Esophagus muscularis mucosa (tissue), 4 donors: ENCODE results near the gene S100P.

ENCODE experiments used
- EP300 ChIP-seq: sonication (generic); formaldehyde crosslinking; IDR thresholded peaks from one replicate; pipeline ENCODE4 v1.6.1; 2017; ENCODE audit warnings: antibody characterized with exemption
- POLR2A ChIP-seq: fragments of 450-650 bp; IDR thresholded peaks from one replicate; pipeline ENCODE4 v1.6.1; 2017; ENCODE audit warnings: antibody characterized with exemption, moderate library complexity, mild to moderate bottlenecking, low read depth
- TF ChIP-seq, protein P1 (sequence below), 3 experiments: fragments of 200-600 bp in 2 of 3; fragments of 450-650 bp in 1 of 3; sonication (generic) in 2 of 3; IDR thresholded peaks; one replicate each; pipeline ENCODE4 v1.5.1; 2017 to 2019; ENCODE audit warnings: antibody characterized with exemption in 3 of 3, mild to moderate bottlenecking in 2 of 3, moderate library complexity in 1 of 3

DNA sequence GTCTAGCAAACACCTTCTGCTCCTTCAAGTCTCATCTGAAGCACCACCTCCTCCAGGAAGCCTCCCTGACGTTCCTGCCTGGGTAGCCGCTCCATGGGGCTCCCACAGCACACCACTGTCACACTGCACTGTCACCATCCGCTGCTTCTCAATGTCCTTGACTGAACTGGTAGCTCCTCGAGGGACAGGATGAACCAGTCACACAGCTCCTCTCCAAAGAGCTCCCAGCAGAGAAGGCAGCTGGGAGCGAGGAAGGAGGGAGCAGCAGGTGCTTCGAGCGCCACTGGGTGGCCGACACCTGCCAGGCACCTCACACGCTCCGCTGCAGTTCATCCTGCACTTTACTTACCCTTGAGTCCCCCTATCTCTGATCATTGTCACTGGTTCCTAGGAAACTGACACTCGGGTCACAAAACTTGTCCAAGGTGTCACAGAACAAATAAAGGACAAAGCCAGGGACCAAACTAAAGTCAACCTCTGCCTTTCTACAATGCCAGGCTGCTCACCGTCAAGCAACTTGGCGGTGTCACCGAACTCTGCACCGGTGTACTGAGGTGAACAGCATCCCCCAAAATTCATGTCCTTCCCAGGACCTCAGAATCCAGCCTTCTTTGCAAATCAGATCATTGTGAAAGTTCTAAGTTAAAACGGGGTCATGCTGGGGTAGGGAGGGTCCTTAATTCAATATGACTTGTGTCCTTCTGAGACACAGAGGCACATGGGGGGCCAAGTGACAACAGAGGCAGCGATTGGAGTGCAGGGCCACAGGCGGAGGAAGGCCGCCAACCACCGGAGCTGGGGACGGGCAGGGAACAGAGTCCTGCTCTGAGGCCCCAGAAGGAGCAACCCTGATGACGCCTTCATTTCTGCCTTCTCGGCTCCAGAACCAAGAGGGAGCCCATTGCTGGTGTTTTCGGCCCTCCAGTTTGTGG is 5.5 kb upstream of the S100P start:
- TF ChIP-seq, protein P1, sequence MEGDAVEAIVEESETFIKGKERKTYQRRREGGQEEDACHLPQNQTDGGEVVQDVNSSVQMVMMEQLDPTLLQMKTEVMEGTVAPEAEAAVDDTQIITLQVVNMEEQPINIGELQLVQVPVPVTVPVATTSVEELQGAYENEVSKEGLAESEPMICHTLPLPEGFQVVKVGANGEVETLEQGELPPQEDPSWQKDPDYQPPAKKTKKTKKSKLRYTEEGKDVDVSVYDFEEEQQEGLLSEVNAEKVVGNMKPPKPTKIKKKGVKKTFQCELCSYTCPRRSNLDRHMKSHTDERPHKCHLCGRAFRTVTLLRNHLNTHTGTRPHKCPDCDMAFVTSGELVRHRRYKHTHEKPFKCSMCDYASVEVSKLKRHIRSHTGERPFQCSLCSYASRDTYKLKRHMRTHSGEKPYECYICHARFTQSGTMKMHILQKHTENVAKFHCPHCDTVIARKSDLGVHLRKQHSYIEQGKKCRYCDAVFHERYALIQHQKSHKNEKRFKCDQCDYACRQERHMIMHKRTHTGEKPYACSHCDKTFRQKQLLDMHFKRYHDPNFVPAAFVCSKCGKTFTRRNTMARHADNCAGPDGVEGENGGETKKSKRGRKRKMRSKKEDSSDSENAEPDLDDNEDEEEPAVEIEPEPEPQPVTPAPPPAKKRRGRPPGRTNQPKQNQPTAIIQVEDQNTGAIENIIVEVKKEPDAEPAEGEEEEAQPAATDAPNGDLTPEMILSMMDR (IDR thresholded peaks at IDR 0.05) = no peak
- TF ChIP-seq POLR2A (no peak), EP300 (no peak)
